Mucosa of descending colon (tissue), 3 donors: ENCODE results near the gene ADGRG6. TPM values are rescaled to one million over a fixed set of nuclear protein-coding genes. Genes with fewer than 3 reads are reported as not detected.

Experiments
- ATAC-seq: fragments of 200-7000 bp; cut with Tn5 transposase; one replicate; pipeline ENCODE4 v1.9.1; 2020; ENCODE audit warnings: mild to moderate bottlenecking, moderate library complexity
- DNase-seq, 3 donors: peaks; one replicate each; pipeline ENCODE4 v3.0.0-alpha.2; 2020
- H3K36me3 ChIP-seq: fragments of 200-600 bp; one replicate; pipeline ENCODE4 v1.8.0; 2021; ENCODE audit warnings: low read depth, mild to moderate bottlenecking
- H3K4me1 ChIP-seq: fragments of 200-600 bp; one replicate; pipeline ENCODE4 v1.8.0; 2021; ENCODE audit warnings: low read depth, mild to moderate bottlenecking
- H3K4me3 ChIP-seq: fragments of 200-600 bp; one replicate; pipeline ENCODE4 v1.8.0; 2021; ENCODE audit warnings: mild to moderate bottlenecking
- H3K9me3 ChIP-seq: fragments of 200-600 bp; one replicate; pipeline ENCODE4 v1.8.0; 2021; ENCODE audit warnings: mild to moderate bottlenecking
- intact Hi-C, 2 donors: fragments of 100-400 bp; cut with DNase I in 1 of 2; cut with micrococcal nuclease in 1 of 2; formaldehyde crosslinking; loops; one replicate each; pipeline versions ENCODE4 v1.11.0 to v1.11.1; 2022; cut with DNase I, micrococcal nuclease
- total RNA-seq, 3 donors: library from RNA; stranded (reverse); fragmentation: NEBNext Ultra II Directional in 2 of 3; extraction: Animal tissue kit (Norgen Biotek cat#: 25700) in 2 of 3; gene quantifications; one replicate each; pipeline versions ENCODE4 v1.2.1 to v1.2.4, GENCODE V29; 2021 to 2023
- TF ChIP-seq, protein P1 (sequence below): fragments of 200-600 bp; IDR thresholded peaks from one replicate; pipeline ENCODE4 v1.8.0; 2022; ENCODE audit warnings: antibody characterized with exemption, mild to moderate bottlenecking
- donor health status: DM: no; HTN: no; CAD: no; lungs with moderate emphysema.
- donor health status: DM: no; HTN: no; CAD: no.
- donor health status: DM: no; HTN: yes; CAD: no.

Gene ADGRG6
- total RNA-seq, 3 donors from 2014 or later: 14.1 to 17.6 (median 17.1) TPM

GRCh38 chr6:142474531-142475289, 172.9 kb downstream of the ADGRG6 start:
- Histone ChIP-seq H3K4me1 (no peaks in the 10 kb centered on the region), H3K9me3 (no peaks in the 10 kb centered on the region), H3K36me3 (no peaks in the 10 kb centered on the region), H3K4me3 (no peak overlapping the region)
- ATAC-seq (peak; percentile 54), DNase-seq (peak in 2 of 3 donors; percentile 9 to 27)
- intact Hi-C loops: no loop called here
- TF ChIP-seq, protein P1, sequence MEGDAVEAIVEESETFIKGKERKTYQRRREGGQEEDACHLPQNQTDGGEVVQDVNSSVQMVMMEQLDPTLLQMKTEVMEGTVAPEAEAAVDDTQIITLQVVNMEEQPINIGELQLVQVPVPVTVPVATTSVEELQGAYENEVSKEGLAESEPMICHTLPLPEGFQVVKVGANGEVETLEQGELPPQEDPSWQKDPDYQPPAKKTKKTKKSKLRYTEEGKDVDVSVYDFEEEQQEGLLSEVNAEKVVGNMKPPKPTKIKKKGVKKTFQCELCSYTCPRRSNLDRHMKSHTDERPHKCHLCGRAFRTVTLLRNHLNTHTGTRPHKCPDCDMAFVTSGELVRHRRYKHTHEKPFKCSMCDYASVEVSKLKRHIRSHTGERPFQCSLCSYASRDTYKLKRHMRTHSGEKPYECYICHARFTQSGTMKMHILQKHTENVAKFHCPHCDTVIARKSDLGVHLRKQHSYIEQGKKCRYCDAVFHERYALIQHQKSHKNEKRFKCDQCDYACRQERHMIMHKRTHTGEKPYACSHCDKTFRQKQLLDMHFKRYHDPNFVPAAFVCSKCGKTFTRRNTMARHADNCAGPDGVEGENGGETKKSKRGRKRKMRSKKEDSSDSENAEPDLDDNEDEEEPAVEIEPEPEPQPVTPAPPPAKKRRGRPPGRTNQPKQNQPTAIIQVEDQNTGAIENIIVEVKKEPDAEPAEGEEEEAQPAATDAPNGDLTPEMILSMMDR: peak; percentile 49

GRCh38 chr6:142476452-142476851, 174.6 kb downstream of the ADGRG6 start:
- no peak for DNase-seq
- no peaks in the 10 kb centered on the region for H3K9me3 ChIP-seq
- H3K4me3 ChIP-seq: no peak overlapping the region
- H3K4me1 ChIP-seq: no peaks in the 10 kb centered on the region
- no peak for ATAC-seq
- intact Hi-C loops: no loop called here
- TF ChIP-seq, protein P1: no peak
- H3K36me3 ChIP-seq: no peaks in the 10 kb centered on the region

DNA sequence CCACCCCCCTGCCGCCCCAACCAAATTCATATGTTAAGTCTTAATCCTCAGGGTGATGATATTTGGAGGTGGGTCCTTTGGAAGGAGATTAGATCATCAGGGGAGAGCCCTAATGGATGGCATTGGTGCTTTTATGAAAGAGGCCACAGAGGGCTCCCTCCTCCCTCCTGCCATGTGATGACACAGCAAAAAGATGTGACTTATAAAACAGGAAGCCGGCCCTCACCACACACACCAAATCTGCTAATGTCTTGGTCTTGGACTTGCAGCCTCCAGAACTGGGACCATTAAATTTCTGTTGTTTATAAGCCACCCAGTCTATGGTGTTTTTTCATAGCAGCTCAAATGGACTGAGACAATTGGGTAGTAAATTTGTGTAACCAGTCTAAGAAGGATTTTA, 176.3 kb downstream of the ADGRG6 start:
- TF ChIP-seq, protein P1: no peak
- H3K9me3 ChIP-seq: no peaks in the 10 kb centered on the region
- H3K36me3 ChIP-seq: no peaks in the 10 kb centered on the region
- H3K4me3 ChIP-seq: no peak overlapping the region
- ATAC-seq (no peak), DNase-seq (no peak)
- H3K4me1 ChIP-seq: no peaks in the 10 kb centered on the region
- intact Hi-C loops: no loop called here

- intact Hi-C loops: no loop called here
- Histone ChIP-seq H3K4me1 (no peaks in the 10 kb centered on the region), H3K4me3 (no peak overlapping the region), H3K36me3 (no peaks in the 10 kb centered on the region), H3K9me3 (no peaks in the 10 kb centered on the region)
- DNase-seq (no peak), ATAC-seq (no peak)
- TF ChIP-seq, protein P1: no peak
Measured at GRCh38 chr6:142481466-142481865, 179.7 kb downstream of the ADGRG6 start.

DNA sequence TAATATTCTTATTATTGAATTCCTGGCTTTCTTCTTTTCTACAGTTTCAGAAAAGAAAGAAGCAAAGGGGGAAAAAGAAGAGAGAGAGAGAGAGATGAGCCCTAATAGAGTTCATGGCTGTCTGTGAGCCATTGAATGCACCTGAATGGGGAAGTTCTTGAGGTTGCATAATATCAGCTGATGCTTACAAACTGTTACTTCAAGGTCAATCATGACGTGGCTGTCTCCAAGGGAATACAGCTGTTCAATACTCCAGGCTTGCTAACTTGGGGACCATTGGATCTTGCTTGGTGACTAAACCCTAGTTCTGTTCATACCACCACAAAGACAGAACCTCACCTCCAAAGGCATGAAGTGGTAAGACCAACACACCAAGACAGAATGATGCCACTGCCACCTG, 180.4 kb downstream of the ADGRG6 start:
- Histone ChIP-seq H3K4me1 (no peaks in the 10 kb centered on the region), H3K36me3 (no peaks in the 10 kb centered on the region), H3K4me3 (no peak overlapping the region), H3K9me3 (no peaks in the 10 kb centered on the region)
- ATAC-seq (no peak), DNase-seq (no peak)
- intact Hi-C loops: no loop called here
- TF ChIP-seq, protein P1: no peak

GRCh38 chr6:142482974-142483373, 181.2 kb downstream of the ADGRG6 start:
- DNase-seq (no peak), ATAC-seq (no peak)
- TF ChIP-seq, protein P1: no peak
- Histone ChIP-seq H3K4me3 (no peak overlapping the region), H3K4me1 (no peaks in the 10 kb centered on the region), H3K9me3 (no peaks in the 10 kb centered on the region), H3K36me3 (no peaks in the 10 kb centered on the region)
- intact Hi-C loops: no loop called here
